KMS-11 (cell line): ENCODE results near the gene ABLIM2.

Source experiments
- H2AFZ ChIP-seq: fragments of 200-600 bp; sonication (generic); 2 replicates; pipeline ENCODE4 v1.6.1; 2016; ENCODE audit warnings: antibody characterized with exemption, mixed run types, low read depth
- H3K27ac ChIP-seq: fragments of 200-600 bp; sonication (generic); 2 replicates; pipeline ENCODE4 v1.6.1; 2016; ENCODE audit warnings: mild to moderate bottlenecking, mixed run types
- H3K27me3 ChIP-seq: fragments of 200-600 bp; sonication (generic); 2 replicates; pipeline ENCODE4 v1.6.1; 2017; ENCODE audit warnings: mild to moderate bottlenecking, low read depth, mixed run types, moderate library complexity; ENCODE audit not compliant: insufficient read depth
- H3K36me3 ChIP-seq: fragments of 200-600 bp; sonication (generic); 2 replicates; pipeline ENCODE4 v1.6.1; 2017; ENCODE audit warnings: mild to moderate bottlenecking, mixed run types; ENCODE audit not compliant: insufficient read depth
- H3K4me1 ChIP-seq: fragments of 200-600 bp; sonication (generic); 2 replicates; pipeline ENCODE4 v1.6.1; 2016; ENCODE audit warnings: mild to moderate bottlenecking, low read depth, mixed run types; ENCODE audit not compliant: poor library complexity, severe bottlenecking
- H3K4me2 ChIP-seq: fragments of 200-600 bp; sonication (generic); 2 replicates; pipeline ENCODE4 v1.7.0; 2016; ENCODE audit warnings: mild to moderate bottlenecking, mixed run types
- H3K4me3 ChIP-seq: fragments of 200-600 bp; sonication (generic); IDR thresholded peaks from 2 replicates; pipeline ENCODE4 v1.6.1; 2017; ENCODE audit warnings: low read depth, low read length, mixed read lengths; ENCODE audit not compliant: insufficient read depth
- H3K79me2 ChIP-seq: fragments of 200-600 bp; sonication (generic); 2 replicates; pipeline ENCODE4 v1.6.1; 2016; ENCODE audit warnings: low read depth, mixed run types; ENCODE audit not compliant: insufficient read depth
- H3K9ac ChIP-seq: fragments of 200-600 bp; sonication (generic); 2 replicates; pipeline ENCODE4 v1.6.1; 2016; ENCODE audit warnings: mild to moderate bottlenecking, mixed run types
- H4K20me1 ChIP-seq: fragments of 200-600 bp; sonication (generic); 2 replicates; pipeline ENCODE4 v1.6.1; 2016; ENCODE audit warnings: mild to moderate bottlenecking, mixed run types; ENCODE audit not compliant: insufficient read depth
- CTCF ChIP-seq: fragments of 200-600 bp; sonication (generic); conservative IDR thresholded peaks from 2 replicates; pipeline ENCODE4 v1.6.1; 2017; ENCODE audit warnings: low read depth, mild to moderate bottlenecking, antibody characterized with exemption, low read length, moderate library complexity, mixed read lengths

ABLIM2 gene

GRCh38 chr4:8060632-8061031 is 98.0 kb downstream of the ABLIM2 start:
- no peaks in the 10 kb centered on the region for H3K4me1 ChIP-seq
- no peaks in the 10 kb centered on the region for H3K79me2 ChIP-seq
- no peak overlapping the region for H2AFZ ChIP-seq
- no peaks in the 10 kb centered on the region for H4K20me1 ChIP-seq
- H3K27me3 ChIP-seq = no peaks in the 10 kb centered on the region
- H3K4me2 ChIP-seq = no peak overlapping the region
- no peak overlapping the region for H3K27ac ChIP-seq
- no peak overlapping the region for H3K4me3 ChIP-seq
- no peak overlapping the region for H3K9ac ChIP-seq
- no peak for TF ChIP-seq CTCF
- no peaks in the 10 kb centered on the region for H3K36me3 ChIP-seq

DNA sequence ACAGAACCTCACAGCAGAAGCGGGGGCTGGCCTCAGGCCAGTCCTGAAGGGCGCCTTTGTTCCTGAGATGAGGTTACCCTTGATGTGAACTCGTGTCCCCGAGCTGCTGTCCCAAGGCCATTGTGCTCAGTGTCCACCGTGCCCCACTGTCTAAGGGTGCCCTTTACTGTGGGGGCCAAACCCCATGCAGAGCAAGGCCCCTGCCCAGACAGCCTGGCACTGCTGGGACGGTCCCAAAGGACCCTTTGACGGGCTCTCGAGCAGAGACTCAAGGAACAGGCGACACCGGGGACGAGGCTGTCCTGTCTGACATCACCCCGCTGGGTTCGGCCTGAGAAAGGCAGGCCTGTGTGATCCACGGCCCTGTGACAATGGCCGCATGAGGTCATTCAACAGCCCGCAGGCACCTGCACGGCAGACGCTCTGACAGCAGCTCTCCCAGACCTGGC is 100.6 kb downstream of the ABLIM2 start:
- Histone ChIP-seq H3K27me3 (no peaks in the 10 kb centered on the region), H3K4me2 (no peak overlapping the region), H3K36me3 (no peaks in the 10 kb centered on the region), H3K9ac (no peak overlapping the region), H3K27ac (no peak overlapping the region), H3K79me2 (no peaks in the 10 kb centered on the region), H3K4me1 (no peaks in the 10 kb centered on the region), H2AFZ (no peak overlapping the region), H4K20me1 (no peaks in the 10 kb centered on the region), H3K4me3 (no peak overlapping the region)
- no peak for TF ChIP-seq CTCF

- H3K27ac ChIP-seq = no peak overlapping the region
- no peaks in the 10 kb centered on the region for H3K27me3 ChIP-seq
- no peak for TF ChIP-seq CTCF
Observed at GRCh38 chr4:8055206-8055605, 103.4 kb downstream of the ABLIM2 start.

DNA sequence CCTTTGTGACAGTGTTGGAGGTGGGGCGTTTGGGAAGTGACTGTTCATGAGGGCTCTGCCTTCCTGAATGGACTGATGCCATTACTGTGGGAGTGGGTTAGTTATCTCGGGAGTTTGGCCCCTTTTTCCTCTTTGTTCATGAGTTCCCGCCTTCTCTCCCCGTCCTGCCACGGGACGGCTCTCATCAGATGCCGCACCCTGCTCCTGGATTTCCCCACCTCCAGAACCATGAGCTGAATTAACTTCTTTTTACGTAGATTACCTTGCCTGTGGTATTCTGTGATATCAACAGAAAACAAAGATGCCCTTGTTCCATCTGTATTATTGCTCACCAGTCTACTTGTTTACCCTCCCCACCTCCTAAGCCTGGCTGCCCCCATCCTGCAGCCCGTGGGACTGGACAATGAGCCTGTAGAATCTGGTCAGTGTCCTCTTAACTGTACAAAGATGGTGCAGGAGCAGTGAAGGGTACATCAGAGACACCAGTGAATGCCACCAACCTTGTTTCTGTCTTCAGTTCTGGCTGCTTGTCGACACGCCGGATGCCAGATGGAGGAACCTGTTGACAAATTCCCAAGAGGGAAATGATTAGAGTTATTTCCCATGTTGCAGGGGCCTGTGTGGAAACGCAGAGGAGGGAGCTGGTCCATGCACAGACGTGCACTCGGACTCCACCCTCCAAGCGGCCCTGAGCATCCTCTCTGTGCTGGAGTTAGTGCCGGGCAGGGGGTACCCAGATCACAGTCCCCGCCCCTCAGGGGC is 104.7 kb downstream of the ABLIM2 start:
- H2AFZ ChIP-seq = no peak overlapping the region
- H3K27ac ChIP-seq = no peak overlapping the region
- TF ChIP-seq CTCF = no peak
- no peaks in the 10 kb centered on the region for H3K4me1 ChIP-seq
- no peaks in the 10 kb centered on the region for H4K20me1 ChIP-seq
- H3K79me2 ChIP-seq = no peaks in the 10 kb centered on the region
- H3K4me2 ChIP-seq = no peak overlapping the region
- no peaks in the 10 kb centered on the region for H3K36me3 ChIP-seq
- no peak overlapping the region for H3K4me3 ChIP-seq
- H3K27me3 ChIP-seq = no peaks in the 10 kb centered on the region
- no peak overlapping the region for H3K9ac ChIP-seq

More at GRCh38 chr4:8055206-8055605, 103.4 kb downstream of the ABLIM2 start:
- Histone ChIP-seq H3K36me3 (no peaks in the 10 kb centered on the region), H2AFZ (no peak overlapping the region), H3K9ac (no peak overlapping the region), H3K4me3 (no peak overlapping the region), H3K79me2 (no peaks in the 10 kb centered on the region), H3K4me1 (no peaks in the 10 kb centered on the region), H3K4me2 (no peak overlapping the region), H4K20me1 (no peaks in the 10 kb centered on the region)
